H9 (cell line): ENCODE results near the gene WDR5. TPM values are rescaled to one million over a fixed set of nuclear protein-coding genes. Genes with fewer than 3 reads are reported as not detected.

Source experiments
- DNase-seq: peaks from one replicate; pipeline ENCODE4 v3.0.0-alpha.2; 2017
- H2AFZ ChIP-seq: one replicate; pipeline ENCODE4 v1.6.1; 2013; ENCODE audit warnings: mild to moderate bottlenecking, low read length, control low read depth, moderate library complexity
- H2AK5ac ChIP-seq: 2 replicates; pipeline ENCODE4 v1.6.1; 2013; ENCODE audit warnings: low read length, control low read depth, mixed read lengths; ENCODE audit not compliant: insufficient read length
- H2BK120ac ChIP-seq: one replicate; pipeline ENCODE4 v1.6.1; 2013; ENCODE audit warnings: low read depth, mild to moderate bottlenecking, low read length, control low read depth, inconsistent platforms; ENCODE audit not compliant: poor library complexity, severe bottlenecking
- H2BK12ac ChIP-seq: 2 replicates; pipeline ENCODE4 v1.6.1; 2013; ENCODE audit warnings: low read length, control low read depth, mixed read lengths, low read depth; ENCODE audit not compliant: insufficient read length
- H2BK15ac ChIP-seq: 2 replicates; pipeline ENCODE4 v1.6.1; 2013; ENCODE audit warnings: low read depth, low read length, control low read depth
- H2BK20ac ChIP-seq: one replicate; pipeline ENCODE4 v1.6.1; 2013; ENCODE audit warnings: low read depth, mild to moderate bottlenecking, low read length, control low read depth, inconsistent platforms; ENCODE audit not compliant: poor library complexity, severe bottlenecking
- H2BK5ac ChIP-seq: 2 replicates; pipeline ENCODE4 v1.6.1; 2013; ENCODE audit warnings: low read length, control low read depth, mixed read lengths; ENCODE audit not compliant: insufficient read length
- H3K14ac ChIP-seq: 2 replicates; pipeline ENCODE4 v1.6.1; 2013; ENCODE audit warnings: low read length, control low read depth; ENCODE audit not compliant: insufficient read depth
- H3K18ac ChIP-seq: 2 replicates; pipeline ENCODE4 v1.6.1; 2013; ENCODE audit warnings: low read depth, mild to moderate bottlenecking, mixed read lengths, low read length, control low read depth; ENCODE audit not compliant: insufficient read length
- H3K23ac ChIP-seq: 2 replicates; pipeline ENCODE4 v1.6.1; 2013; ENCODE audit warnings: low read length, control low read depth, mixed read lengths, low read depth; ENCODE audit not compliant: insufficient read length
- H3K23me2 ChIP-seq: 2 replicates; pipeline ENCODE4 v1.6.1; 2013; ENCODE audit warnings: low read depth, mild to moderate bottlenecking, mixed read lengths, low read length, control low read depth; ENCODE audit not compliant: insufficient read length, poor library complexity, severe bottlenecking
- H3K27ac ChIP-seq: 2 replicates; pipeline ENCODE4 v1.5.1; 2013; ENCODE audit warnings: low read length, control low read depth, mixed read lengths, low read depth; ENCODE audit not compliant: insufficient read length
- H3K27me3 ChIP-seq: 2 replicates; pipeline ENCODE4 v1.6.1; 2013; ENCODE audit warnings: low read length, control low read depth, inconsistent platforms; ENCODE audit not compliant: insufficient read depth
- H3K4ac ChIP-seq: 2 replicates; pipeline ENCODE4 v1.6.1; 2013; ENCODE audit warnings: low read depth, mild to moderate bottlenecking, control low read depth, inconsistent platforms, low read length, moderate library complexity
- H3K4me1 ChIP-seq: 2 replicates; pipeline ENCODE4 v1.6.1; 2013; ENCODE audit warnings: low read length, control low read depth, inconsistent platforms; ENCODE audit not compliant: insufficient read depth
- H3K4me2 ChIP-seq: 2 replicates; pipeline ENCODE4 v1.6.1; 2013; ENCODE audit warnings: low read length, control low read depth, mixed read lengths; ENCODE audit not compliant: insufficient read length, insufficient read depth
- H3K56ac ChIP-seq: 2 replicates; pipeline ENCODE4 v1.6.1; 2013; ENCODE audit warnings: low read depth, mild to moderate bottlenecking, mixed read lengths, low read length, control low read depth; ENCODE audit not compliant: insufficient read length
- H3K79me1 ChIP-seq: 2 replicates; pipeline ENCODE4 v1.6.1; 2013; ENCODE audit warnings: low read depth, mild to moderate bottlenecking, moderate library complexity, low read length, control low read depth, inconsistent platforms; ENCODE audit not compliant: insufficient read depth, poor library complexity, severe bottlenecking
- H3K79me2 ChIP-seq: 2 replicates; pipeline ENCODE4 v1.6.1; 2013; ENCODE audit warnings: low read length, control low read depth, inconsistent platforms; ENCODE audit not compliant: insufficient read depth
- H3K9ac ChIP-seq: 2 replicates; pipeline ENCODE4 v1.6.1; 2013; ENCODE audit warnings: low read length, control low read depth, mixed read lengths; ENCODE audit not compliant: insufficient read length; ENCODE audit errors: extremely low read depth
- H3K9me3 ChIP-seq: one replicate; pipeline ENCODE4 v1.6.1; 2013; ENCODE audit warnings: low read depth, low read length, inconsistent platforms; ENCODE audit not compliant: control insufficient read depth
- H3T11ph ChIP-seq: one replicate; pipeline ENCODE4 v1.6.1; 2013; ENCODE audit warnings: mild to moderate bottlenecking, low read length, control low read depth, inconsistent platforms
- H4K20me1 ChIP-seq: one replicate; pipeline ENCODE4 v1.6.1; 2013; ENCODE audit not compliant: control insufficient read depth, insufficient read length, insufficient read depth
- H4K5ac ChIP-seq: 2 replicates; pipeline ENCODE4 v1.6.1; 2013; ENCODE audit warnings: low read depth, mild to moderate bottlenecking, mixed read lengths, low read length, control low read depth; ENCODE audit not compliant: insufficient read length
- H4K8ac ChIP-seq: replicated peaks from 2 replicates; pipeline ENCODE4 v1.6.1; 2013; ENCODE audit warnings: low read length, control low read depth, mixed read lengths, low read depth; ENCODE audit not compliant: insufficient read length
- H4K91ac ChIP-seq: 2 replicates; pipeline ENCODE4 v1.6.1; 2013; ENCODE audit warnings: low read depth, mild to moderate bottlenecking, moderate library complexity, mixed read lengths, low read length, control low read depth; ENCODE audit not compliant: insufficient read length
- H3K27ac Mint-ChIP-seq, 3 experiments: 2 replicates in 2 of 3; 3 replicates in 1 of 3; pipeline ENCODE4 v1.8.0; 2020 to 2021; ENCODE audit warnings: mixed read lengths in 3 of 3, mild to moderate bottlenecking in 1 of 3, moderate library complexity in 1 of 3
- H3K27me3 Mint-ChIP-seq: 2 replicates; pipeline ENCODE4 v1.8.0; 2021; ENCODE audit warnings: low read depth, mild to moderate bottlenecking, moderate library complexity, mixed read lengths
- H3K36me3 Mint-ChIP-seq, 3 experiments: 2 replicates in 2 of 3; 3 replicates in 1 of 3; pipeline ENCODE4 v1.8.0; 2020 to 2021; ENCODE audit warnings: low read depth in 3 of 3, mixed read lengths in 3 of 3; ENCODE audit not compliant: insufficient read depth in 1 of 3
- H3K4me1 Mint-ChIP-seq, 2 experiments: 2 replicates each; pipeline ENCODE4 v1.8.0; 2020; ENCODE audit warnings: mixed read lengths in 2 of 2
- H3K4me3 Mint-ChIP-seq, 2 experiments: 2 replicates in 1 of 2; 3 replicates in 1 of 2; pipeline ENCODE4 v1.8.0; 2020 to 2021; ENCODE audit warnings: mild to moderate bottlenecking in 2 of 2, mixed read lengths in 2 of 2, moderate library complexity in 1 of 2
- H3K9me3 Mint-ChIP-seq, 2 experiments: 2 replicates in 1 of 2; 3 replicates in 1 of 2; pipeline ENCODE4 v1.8.0; 2020; ENCODE audit warnings: mild to moderate bottlenecking in 2 of 2, mixed read lengths in 2 of 2, moderate library complexity in 1 of 2
- CTCF ChIP-seq: fragments of 200-600 bp; sonication (generic); conservative IDR thresholded peaks from 3 replicates; pipeline ENCODE4 v1.8.0; 2021; ENCODE audit warnings: antibody characterized with exemption, mild to moderate bottlenecking
- WGBS: extraction: QIAGEN DNeasy Blood & Tissue Kit; methylation state at CpG from one replicate; pipeline ENCODE4 v1.1.7; 2013; ENCODE audit warnings: missing lambda C conversion rate, low lambda C conversion rate, mixed read lengths; ENCODE audit not compliant: insufficient read length; ENCODE audit errors: extremely low coverage; 5-methylcytosine and 5-hydroxymethylcytosine counted together
- total RNA-seq: library from RNA; stranded (reverse); gene quantifications from 2 replicates; pipeline ENCODE4 v1.2.1, GENCODE V29; 2021

WDR5 gene
- total RNA-seq, 1 experiment from 2014 or later = 72.3 TPM

GRCh38 chr9:134141906-134142305 lies 6.0 kb downstream of the WDR5 start:
- no peak overlapping the region for H3K27ac ChIP-seq

More at GRCh38 chr9:134141906-134142305, 6.0 kb downstream of the WDR5 start:
- Histone ChIP-seq H3K23me2 (peaks cover 1% of the 10 kb centered on the region), H4K5ac (no peak overlapping the region), H2BK12ac (no peak overlapping the region), H2AK5ac (no peak overlapping the region), H3K9ac (no peak overlapping the region), H3K14ac (no peak overlapping the region), H2BK15ac (no peak overlapping the region), H3T11ph (no peak overlapping the region), H2BK5ac (no peak overlapping the region), H3K79me1 (peaks cover 7% of the 10 kb centered on the region), H3K18ac (no peak overlapping the region), H2BK20ac (no peak overlapping the region), H3K23ac (no peak overlapping the region), H4K91ac (no peak overlapping the region), H3K56ac (no peak overlapping the region), H4K20me1 (peaks cover 6% of the 10 kb centered on the region), H2AFZ (no peak overlapping the region), H3K9me3 (no peaks in the 10 kb centered on the region), H2BK120ac (no peak overlapping the region), H3K79me2 (peaks cover 23% of the 10 kb centered on the region; the same call in 1 of the 2 replicates), H3K4ac (no peak overlapping the region), H3K4me1 (no peaks in the 10 kb centered on the region), H4K8ac (no peak overlapping the region), H3K27me3 (no peaks in the 10 kb centered on the region), H3K4me2 (no peak overlapping the region)
- Mint-ChIP-seq H3K4me1 (peaks cover 3 to 19% of the 10 kb centered on the region in 2 experiments), H3K36me3 (peaks cover 56 to 77% (median 66%) of the 10 kb centered on the region in 3 experiments; a peak in 6 of 7 replicates), H3K9me3 (no peaks in the 10 kb centered on the region), H3K27ac (no peak overlapping the region), H3K27me3 (no peaks in the 10 kb centered on the region), H3K4me3 (no peak overlapping the region)
- no CpG with 5 or more reads among the region's 13 CpGs for WGBS
- no peak for DNase-seq
- TF ChIP-seq CTCF = no peak
